Measurements from ENCODE around the gene HPCAL1. TPM values are rescaled to one million over a fixed set of nuclear protein-coding genes. Genes with fewer than 3 reads are reported as not detected.
"Not testable (repeated sequence)": the region's sequence is repeated elsewhere in the genome, so short reads cannot be mapped to it uniquely, and the experiment has no call there.

The HPCAL1 gene
- total RNA-seq, 3 donors from 2014 or later (not counting 1 experiment from before 2014, with no cell fraction given), result 31.1 to 45.2 (median 39.8) TPM

DNA sequence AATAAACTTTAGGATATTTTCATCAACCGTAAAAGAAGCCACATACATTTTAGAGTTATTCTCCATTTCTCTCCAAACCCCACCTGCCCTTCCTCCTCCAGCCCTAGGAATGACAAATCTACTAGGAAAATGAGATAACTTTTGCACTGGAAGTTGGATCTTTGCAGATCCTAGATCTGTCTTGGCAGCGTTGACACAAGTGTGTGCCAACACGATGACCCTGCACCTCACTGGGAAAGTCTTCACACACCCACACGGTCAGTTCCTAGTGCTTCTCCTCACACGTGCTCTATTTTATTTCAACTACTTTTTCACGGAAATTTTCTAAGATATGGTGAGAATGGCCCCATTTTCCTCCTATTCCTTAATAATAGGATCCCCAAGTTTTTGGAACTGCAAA lies 14.1 kb upstream of the HPCAL1 start:
- no peaks in the 10 kb centered on the region for H3K36me3 Mint-ChIP-seq
- H3K27ac ChIP-seq (ENCODE audit: low read length), result no peak overlapping the region
- H3K4me3 ChIP-seq (ENCODE audit: low read length), result no peak overlapping the region
- TF ChIP-seq, protein P1, sequence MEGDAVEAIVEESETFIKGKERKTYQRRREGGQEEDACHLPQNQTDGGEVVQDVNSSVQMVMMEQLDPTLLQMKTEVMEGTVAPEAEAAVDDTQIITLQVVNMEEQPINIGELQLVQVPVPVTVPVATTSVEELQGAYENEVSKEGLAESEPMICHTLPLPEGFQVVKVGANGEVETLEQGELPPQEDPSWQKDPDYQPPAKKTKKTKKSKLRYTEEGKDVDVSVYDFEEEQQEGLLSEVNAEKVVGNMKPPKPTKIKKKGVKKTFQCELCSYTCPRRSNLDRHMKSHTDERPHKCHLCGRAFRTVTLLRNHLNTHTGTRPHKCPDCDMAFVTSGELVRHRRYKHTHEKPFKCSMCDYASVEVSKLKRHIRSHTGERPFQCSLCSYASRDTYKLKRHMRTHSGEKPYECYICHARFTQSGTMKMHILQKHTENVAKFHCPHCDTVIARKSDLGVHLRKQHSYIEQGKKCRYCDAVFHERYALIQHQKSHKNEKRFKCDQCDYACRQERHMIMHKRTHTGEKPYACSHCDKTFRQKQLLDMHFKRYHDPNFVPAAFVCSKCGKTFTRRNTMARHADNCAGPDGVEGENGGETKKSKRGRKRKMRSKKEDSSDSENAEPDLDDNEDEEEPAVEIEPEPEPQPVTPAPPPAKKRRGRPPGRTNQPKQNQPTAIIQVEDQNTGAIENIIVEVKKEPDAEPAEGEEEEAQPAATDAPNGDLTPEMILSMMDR (IDR thresholded peaks at IDR 0.05), result no peak
- ATAC-seq (no peak), DNase-seq (no peak)
- no peaks in the 10 kb centered on the region for H3K9me3 Mint-ChIP-seq
- WGBS (ENCODE audit: insufficient coverage), result 82% methylated on average over 6 of the region's 6 CpGs
- peaks cover 10 to 14% of the 10 kb centered on the region in 2 donors for H3K4me1 Mint-ChIP-seq
- no peaks in the 10 kb centered on the region for H3K36me3 ChIP-seq (ENCODE audit: control insufficient read depth, insufficient read depth, low read length)
- peaks cover 28% of the 10 kb centered on the region for H3K4me1 ChIP-seq (ENCODE audit: control insufficient read depth, insufficient read depth, low read length)
- H3K4me3 Mint-ChIP-seq, result no peak overlapping the region
- peaks cover 0 to 3% of the 10 kb centered on the region in 2 donors for H3K27me3 Mint-ChIP-seq (ENCODE audit: low read depth in 2 of 2)
- H3K27me3 ChIP-seq (ENCODE audit: control insufficient read depth, insufficient read depth, low read length), result no peaks in the 10 kb centered on the region
- H3K27ac Mint-ChIP-seq, result no peak overlapping the region
- no peaks in the 10 kb centered on the region for H3K9me3 ChIP-seq (ENCODE audit: control insufficient read depth, insufficient read depth, low read length)
- intact Hi-C loops (cut with micrococcal nuclease), result no loop called here

DNA sequence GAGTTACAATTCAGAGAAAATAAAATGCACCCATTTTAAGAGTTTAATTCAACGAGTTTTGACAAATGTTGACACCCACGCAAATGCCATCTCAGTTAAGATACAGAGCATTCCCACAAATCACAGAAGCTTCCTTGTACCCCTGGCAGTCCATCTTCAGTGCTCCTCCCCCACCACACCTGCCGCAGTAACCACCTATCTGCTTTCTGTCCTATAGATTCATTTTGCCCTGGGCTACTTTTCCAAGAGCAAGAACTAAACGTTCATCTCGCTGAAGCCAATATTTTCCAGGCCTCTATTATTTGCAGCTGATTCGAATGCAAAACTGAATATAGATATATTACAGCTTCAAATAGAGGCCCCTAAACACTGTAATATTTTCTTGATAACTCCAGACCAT lies 13.4 kb upstream of the HPCAL1 start:
- no peaks in the 10 kb centered on the region for H3K9me3 Mint-ChIP-seq
- no peaks in the 10 kb centered on the region for H3K36me3 Mint-ChIP-seq
- DNase-seq (no peak), ATAC-seq (no peak)
- peaks cover 8 to 11% of the 10 kb centered on the region in 2 donors for H3K4me1 Mint-ChIP-seq
- intact Hi-C loops (cut with micrococcal nuclease), result no loop called here
- H3K27ac Mint-ChIP-seq, result no peak overlapping the region
- H3K27ac ChIP-seq (ENCODE audit: low read length), result no peak overlapping the region
- peaks cover 0 to 3% of the 10 kb centered on the region in 2 donors for H3K27me3 Mint-ChIP-seq (ENCODE audit: low read depth in 2 of 2)
- no peaks in the 10 kb centered on the region for H3K36me3 ChIP-seq (ENCODE audit: control insufficient read depth, insufficient read depth, low read length)
- no peaks in the 10 kb centered on the region for H3K9me3 ChIP-seq (ENCODE audit: control insufficient read depth, insufficient read depth, low read length)
- H3K27me3 ChIP-seq (ENCODE audit: control insufficient read depth, insufficient read depth, low read length), result no peaks in the 10 kb centered on the region
- H3K4me1 ChIP-seq (ENCODE audit: control insufficient read depth, insufficient read depth, low read length), result peaks cover 20% of the 10 kb centered on the region
- WGBS (ENCODE audit: insufficient coverage), result 88% methylated on average over 6 of the region's 6 CpGs
- TF ChIP-seq, protein P1 (IDR thresholded peaks at IDR 0.05), result no peak
- no peak overlapping the region for H3K4me3 ChIP-seq (ENCODE audit: low read length)
- H3K4me3 Mint-ChIP-seq, result no peak overlapping the region

DNA sequence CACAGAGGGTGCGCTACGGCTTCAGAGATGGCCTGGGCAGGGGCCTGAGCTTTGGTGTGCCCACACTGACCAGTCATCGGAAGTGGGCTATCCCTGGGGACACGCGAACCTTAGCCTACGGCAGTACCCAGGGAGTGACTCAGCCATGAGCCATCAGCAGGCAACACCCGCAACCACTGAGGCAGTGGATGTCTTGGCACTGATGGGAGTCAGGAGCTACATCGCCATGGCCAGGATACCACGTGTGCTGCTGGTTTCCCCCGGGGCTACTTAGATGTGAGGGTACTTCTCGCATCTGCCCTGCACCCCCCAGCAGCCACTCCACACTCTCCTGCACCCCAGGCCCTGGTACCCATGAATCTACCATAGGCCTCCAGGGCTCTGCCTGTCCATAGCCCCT lies 12.8 kb upstream of the HPCAL1 start:
- Histone ChIP-seq H3K9me3 (ENCODE audit: control insufficient read depth, insufficient read depth, low read length) (no peaks in the 10 kb centered on the region), H3K4me1 (ENCODE audit: control insufficient read depth, insufficient read depth, low read length) (peaks cover 15% of the 10 kb centered on the region), H3K27ac (ENCODE audit: low read length) (no peak overlapping the region), H3K4me3 (ENCODE audit: low read length) (no peak overlapping the region), H3K27me3 (ENCODE audit: control insufficient read depth, insufficient read depth, low read length) (no peaks in the 10 kb centered on the region), H3K36me3 (ENCODE audit: control insufficient read depth, insufficient read depth, low read length) (no peaks in the 10 kb centered on the region)
- H3K27ac Mint-ChIP-seq, result no peak overlapping the region
- 95% methylated on average over 11 of the region's 11 CpGs for WGBS (ENCODE audit: insufficient coverage)
- intact Hi-C loops (cut with micrococcal nuclease), result no loop called here
- H3K4me3 Mint-ChIP-seq, result no peak overlapping the region
- no peak for ATAC-seq
- H3K4me1 Mint-ChIP-seq, result peaks cover 7 to 10% of the 10 kb centered on the region in 2 donors
- H3K9me3 Mint-ChIP-seq, result no peaks in the 10 kb centered on the region
- TF ChIP-seq, protein P1 (IDR thresholded peaks at IDR 0.05), result no peak
- DNase-seq, result no peak
- H3K27me3 Mint-ChIP-seq (ENCODE audit: low read depth in 2 of 2), result peaks cover 0 to 3% of the 10 kb centered on the region in 2 donors
- no peaks in the 10 kb centered on the region for H3K36me3 Mint-ChIP-seq

DNA sequence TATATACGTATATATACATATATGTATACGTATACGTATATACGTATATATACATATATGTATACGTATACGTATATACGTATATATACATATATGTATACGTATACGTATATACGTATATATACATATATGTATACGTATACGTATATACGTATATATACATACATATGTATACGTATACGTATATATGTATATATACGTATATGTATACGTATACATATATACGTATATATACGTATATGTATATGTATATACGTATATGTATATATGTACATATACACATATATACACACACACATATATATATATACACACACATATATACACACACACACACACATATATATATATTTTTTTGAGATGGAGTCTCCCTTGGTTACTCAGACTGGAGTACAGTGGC lies 11.3 kb upstream of the HPCAL1 start:
- H3K27me3 Mint-ChIP-seq (ENCODE audit: low read depth in 2 of 2); intact Hi-C loops (cut with micrococcal nuclease); H3K27ac Mint-ChIP-seq; H3K9me3 Mint-ChIP-seq; DNase-seq; H3K9me3 ChIP-seq (ENCODE audit: control insufficient read depth, insufficient read depth, low read length); H3K4me1 Mint-ChIP-seq; H3K4me3 ChIP-seq (ENCODE audit: low read length); H3K4me1 ChIP-seq (ENCODE audit: control insufficient read depth, insufficient read depth, low read length); H3K36me3 Mint-ChIP-seq; ATAC-seq; H3K27me3 ChIP-seq (ENCODE audit: control insufficient read depth, insufficient read depth, low read length); H3K4me3 Mint-ChIP-seq; H3K27ac ChIP-seq (ENCODE audit: low read length); H3K36me3 ChIP-seq (ENCODE audit: control insufficient read depth, insufficient read depth, low read length): not testable (repeated sequence)
- WGBS (ENCODE audit: insufficient coverage), result no CpG with 5 or more reads among the region's 20 CpGs
